IMR-90 (cell line): ENCODE measurements around the gene DPF3. TPM values are rescaled to one million over a fixed set of nuclear protein-coding genes. Genes with fewer than 3 reads are reported as not detected.

Source experiments
- ATAC-seq: fragments of 200-7000 bp; cut with Tn5 transposase; 2 replicates; pipeline ENCODE4 v1.9.1; 2020; ENCODE audit warnings: low read depth, mild to moderate bottlenecking, moderate library complexity
- BruUV-seq: library from RNA; stranded (reverse); fragments of 400-500 nt; replicated peaks from 2 replicates; lab custom pipeline; 2021; lab: Mats Ljungman, UMichigan
- CTCF ChIA-PET: fragments of 300-600 bp; formaldehyde crosslinking; extraction: SDS; loops from one replicate; lab custom pipeline; 2021; ENCODE audit warnings: antibody characterized with exemption; lab: Yijun Ruan, JAX
- POLR2A ChIA-PET: fragments of 300-600 bp; sonication (Branson Sonifier 250); formaldehyde crosslinking; loops from one replicate; lab custom pipeline; 2022; ENCODE audit warnings: antibody characterized with exemption; ENCODE audit not compliant: unreplicated experiment; lab: Charles Lee
- DNase-seq: peaks from one replicate; pipeline ENCODE4 v3.0.0; 2013
- H2AFZ ChIP-seq: replicated peaks from 2 replicates; pipeline ENCODE3; 2013; ENCODE audit warnings: low read length, mild to moderate bottlenecking; ENCODE audit not compliant: poor library complexity
- H2AK5ac ChIP-seq: 2 replicates; pipeline ENCODE4 v1.6.1; 2013; ENCODE audit warnings: low read depth, low read length, inconsistent platforms
- H2AK9ac ChIP-seq: replicated peaks from 2 replicates; pipeline ENCODE3; 2013; ENCODE audit warnings: mild to moderate bottlenecking, low read depth, low read length, moderate library complexity; ENCODE audit not compliant: poor library complexity
- H2BK120ac ChIP-seq: 2 replicates; pipeline ENCODE4 v1.6.1; 2013; ENCODE audit warnings: low read depth, low read length, inconsistent platforms
- H2BK15ac ChIP-seq: 3 replicates; pipeline ENCODE4 v1.6.1; 2013; ENCODE audit warnings: low read depth, low read length, inconsistent platforms
- H2BK20ac ChIP-seq: 2 replicates; pipeline ENCODE4 v1.6.1; 2013; ENCODE audit warnings: low read depth, mild to moderate bottlenecking, inconsistent platforms, low read length, moderate library complexity
- H2BK5ac ChIP-seq: 2 replicates; pipeline ENCODE4 v1.6.1; 2013; ENCODE audit warnings: mild to moderate bottlenecking, low read depth, low read length, inconsistent platforms; ENCODE audit not compliant: poor library complexity, severe bottlenecking
- H3K14ac ChIP-seq: replicated peaks from 2 replicates; pipeline ENCODE4 v1.6.1; 2013; ENCODE audit warnings: low read depth, low read length, inconsistent platforms
- H3K18ac ChIP-seq: 2 replicates; pipeline ENCODE4 v1.6.1; 2013; ENCODE audit warnings: low read depth, low read length, control low read depth
- H3K23ac ChIP-seq: 2 replicates; pipeline ENCODE4 v1.6.1; 2013; ENCODE audit warnings: low read depth, low read length, inconsistent platforms
- H3K27ac ChIP-seq: 2 replicates; pipeline ENCODE4 v1.5.1; 2013; ENCODE audit warnings: mild to moderate bottlenecking, control low read depth, low read length; ENCODE audit not compliant: insufficient read depth
- H3K27me3 ChIP-seq: 2 replicates; pipeline ENCODE4 v1.6.1; 2013; ENCODE audit warnings: low read length; ENCODE audit not compliant: control insufficient read depth, insufficient read depth
- H3K36me3 ChIP-seq: 2 replicates; pipeline ENCODE4 v1.6.1; 2013; ENCODE audit warnings: low read length, mixed read lengths; ENCODE audit not compliant: control insufficient read depth, insufficient read depth
- H3K4ac ChIP-seq: 2 replicates; pipeline ENCODE4 v1.6.1; 2013; ENCODE audit warnings: low read depth, low read length, inconsistent platforms
- H3K4me1 ChIP-seq: 2 replicates; pipeline ENCODE4 v1.6.1; 2013; ENCODE audit warnings: low read length, mixed read lengths; ENCODE audit not compliant: control insufficient read depth, insufficient read depth
- H3K4me2 ChIP-seq: 2 replicates; pipeline ENCODE4 v1.6.1; 2013; ENCODE audit warnings: low read depth, mild to moderate bottlenecking, control low read depth, low read length, moderate library complexity
- H3K4me3 ChIP-seq: 2 replicates; pipeline ENCODE4 v1.5.1; 2013; ENCODE audit warnings: low read depth, mild to moderate bottlenecking, control low read depth, low read length, moderate library complexity; ENCODE audit not compliant: insufficient read depth
- H3K56ac ChIP-seq: 2 replicates; pipeline ENCODE4 v1.6.1; 2013; ENCODE audit warnings: low read length, inconsistent platforms; ENCODE audit not compliant: insufficient read depth; ENCODE audit errors: extremely low read depth
- H3K79me1 ChIP-seq, 2 experiments: 2 replicates each; pipeline ENCODE4 v1.6.1; 2013; ENCODE audit warnings: low read length in 2 of 2, inconsistent platforms in 1 of 2, low read depth in 1 of 2
- H3K9ac ChIP-seq: 2 replicates; pipeline ENCODE4 v1.6.1; 2013; ENCODE audit warnings: low read depth, low read length, control low read depth
- H3K9me1 ChIP-seq: 2 replicates; pipeline ENCODE4 v1.6.1; 2013; ENCODE audit warnings: low read length, inconsistent platforms; ENCODE audit not compliant: insufficient read depth
- H3K9me3 ChIP-seq: 2 replicates; pipeline ENCODE4 v1.6.1; 2013; ENCODE audit warnings: low read length; ENCODE audit not compliant: control insufficient read depth, insufficient read depth
- H4K20me1 ChIP-seq: 2 replicates; pipeline ENCODE4 v1.6.1; 2013; ENCODE audit warnings: low read length, inconsistent platforms; ENCODE audit not compliant: insufficient read depth
- H4K5ac ChIP-seq: 2 replicates; pipeline ENCODE4 v1.6.1; 2013; ENCODE audit warnings: mild to moderate bottlenecking, low read depth, low read length, control low read depth
- H4K8ac ChIP-seq, 2 experiments: 2 replicates each; pipeline ENCODE4 v1.6.1; 2013; ENCODE audit warnings: low read depth in 2 of 2, low read length in 2 of 2, control low read depth in 1 of 2, inconsistent platforms in 1 of 2
- H4K91ac ChIP-seq: 2 replicates; pipeline ENCODE4 v1.6.1; 2013; ENCODE audit warnings: low read depth, low read length, inconsistent platforms; ENCODE audit not compliant: insufficient read depth
- BHLHE40 ChIP-seq: fragments of 150-350 bp; IDR thresholded peaks from 2 replicates; pipeline ENCODE4 v1.6.1; 2016; ENCODE audit warnings: mild to moderate bottlenecking, low read depth, low read length
- ELK1 ChIP-seq: fragments of 150-350 bp; IDR thresholded peaks from 2 replicates; pipeline ENCODE4 v1.6.1; 2016; ENCODE audit warnings: low read depth, mild to moderate bottlenecking, low read length, moderate library complexity, borderline replicate concordance
- FOS ChIP-seq: fragments of 150-350 bp; IDR thresholded peaks from 2 replicates; pipeline ENCODE4 v1.6.1; 2016; ENCODE audit warnings: low read depth, low read length
- NFE2L2 ChIP-seq: fragments of 150-350 bp; IDR thresholded peaks from 2 replicates; pipeline ENCODE4 v1.6.1; 2016; ENCODE audit warnings: low read depth, mild to moderate bottlenecking, low read length
- RCOR1 ChIP-seq: IDR thresholded peaks from 2 replicates; pipeline ENCODE4 v1.6.1; 2012; ENCODE audit warnings: mild to moderate bottlenecking, low read length, improper control_type of control experiment; ENCODE audit not compliant: insufficient replicate concordance
- RFX5 ChIP-seq: IDR thresholded peaks from 2 replicates; pipeline ENCODE4 v1.8.0; 2012; ENCODE audit warnings: low read depth, mild to moderate bottlenecking, low read length, moderate library complexity
- WGBS, 2 experiments: methylation state at CpG; one replicate each; pipeline versions ENCODE4 v1.1.5 to v1.1.7; 2013; ENCODE audit warnings: missing lambda C conversion rate in 2 of 2; ENCODE audit not compliant: insufficient read length in 1 of 2; ENCODE audit errors: extremely low coverage in 2 of 2; 5-methylcytosine and 5-hydroxymethylcytosine counted together
- dilution Hi-C: fragments of 300-500 bp; cut with HindIII; formaldehyde crosslinking; loops from one replicate; pipeline ENCODE4 v1.14.3; 2018; ENCODE audit warnings: low sequenced_read_pairs; ENCODE audit not compliant: unreplicated experiment
- in situ Hi-C: fragments of 300-500 bp; cut with MboI; formaldehyde crosslinking; loops from 3 replicates; pipeline ENCODE4 v1.14.3; 2019; ENCODE audit warnings: low sequenced_read_pairs, inconsistent platforms, mixed read lengths
- intact Hi-C: fragments of 100-400 bp; cut with micrococcal nuclease; formaldehyde crosslinking; loops from 2 replicates; pipeline ENCODE4 v1.10.0; 2022
- polyA plus RNA-seq, 3 experiments: library from polyadenylated mRNA; depleted of rRNA; stranded (reverse); fragments of >200 nt; gene quantifications; 2 replicates each; pipeline ENCODE4 v1.2.3, GENCODE V29; 2012; ENCODE audit warnings: low replicate concordance in 1 of 3
- total RNA-seq: library from RNA; depleted of rRNA; stranded (reverse); fragments of >200 nt; gene quantifications from 2 replicates; pipeline ENCODE4 v1.2.3, GENCODE V29; 2012

DPF3 gene
- total and polyA plus RNA-seq, 2 of the 4 experiments (the other 2 are of a cell fraction) = 30.5 to 32.8 TPM

GRCh38 chr14:72904218-72904617, 10.3 kb upstream of the DPF3 start:
- no TSS peak for BruUV-seq
- CTCF ChIA-PET = interaction anchor here (1.0 to 3.7 kb wide), 4 partner anchors 10 to 389 kb away, joined by 4 to 60 read pairs (median 5); partner anchors contain the start of gene DPF3

More at GRCh38 chr14:72904218-72904617, 10.3 kb upstream of the DPF3 start:
- peaks cover 18% of the 10 kb centered on the region for H3K4me1 ChIP-seq
- POLR2A ChIA-PET = no interaction called here
- dilution Hi-C loops (no loop called here), in situ Hi-C loops (no loop called here), intact Hi-C loops (no loop called here)
- H3K27ac ChIP-seq = no peak overlapping the region
- H3K4ac ChIP-seq = peak overlapping the region; percentile 44; the same call in 1 of the 2 replicates
- H4K91ac ChIP-seq = peak overlapping the region; percentile 82; the same call in 1 of the 2 replicates
- no peak overlapping the region for H3K56ac ChIP-seq
- H3K14ac ChIP-seq = peak overlapping the region; percentile 35; the same call in 1 of the 2 replicates
- no peak for TF ChIP-seq RFX5
- no peak for TF ChIP-seq NFE2L2
- TF ChIP-seq RCOR1 = no peak
- TF ChIP-seq BHLHE40 = no peak
- TF ChIP-seq FOS = no peak
- TF ChIP-seq ELK1 = no peak
- peak overlapping the region; percentile 16; the same call in 2 of the 3 replicates for H2BK15ac ChIP-seq
- no peak overlapping the region for H2AK9ac ChIP-seq
- peak overlapping the region in 1 of 2 experiments; percentile 52; a peak in 2 of 4 replicates for H4K8ac ChIP-seq
- peaks cover 11% of the 10 kb centered on the region; the same call in 1 of the 2 replicates for H3K9me1 ChIP-seq
- peak overlapping the region; percentile 3; the same call in 1 of the 2 replicates for H4K5ac ChIP-seq
- H3K9ac ChIP-seq = no peak overlapping the region
- H3K4me3 ChIP-seq = no peak overlapping the region
- H2AK5ac ChIP-seq = no peak overlapping the region
- no peak overlapping the region for H3K4me2 ChIP-seq
- no peaks in the 10 kb centered on the region for H3K36me3 ChIP-seq
- H3K18ac ChIP-seq = peak overlapping the region; percentile 14; the same call in 1 of the 2 replicates
- no CpG with 5 or more reads among the region's 1 CpG for WGBS, 2 experiments
- DNase-seq = no peak
- H3K79me1 ChIP-seq = no peaks in the 10 kb centered on the region
- H2BK20ac ChIP-seq = peak overlapping the region; percentile 62
- H3K9me3 ChIP-seq = no peaks in the 10 kb centered on the region
- H3K23ac ChIP-seq = 0 out of 2 replicates have a peak overlapping the region, but pooled peaks have one; percentile 5
- H2BK120ac ChIP-seq = peak overlapping the region; percentile 89
- no peak for ATAC-seq
- no peak overlapping the region for H2AFZ ChIP-seq
- H2BK5ac ChIP-seq = peak overlapping the region; percentile 37
- H4K20me1 ChIP-seq = no peaks in the 10 kb centered on the region
- H3K27me3 ChIP-seq = no peaks in the 10 kb centered on the region
